Measurements from ENCODE around the gene NREP. TPM values are rescaled to one million over a fixed set of nuclear protein-coding genes. Genes with fewer than 3 reads are reported as not detected.

The NREP gene
- total and polyA plus RNA-seq, 10 of the 15 experiments (the other 5 are each of a cell fraction or from before 2014, with no cell fraction given), result 20.6 to 117 (median 32.2) TPM

- TF ChIP-seq JUNB (IDR thresholded peaks at IDR 0.05), result no peak
- no peak for TF ChIP-seq SUZ12 (IDR thresholded peaks at IDR 0.05; ENCODE audit: unreplicated experiment)
These were observed 35.6 kb upstream of the NREP start (continued) for GRCh38 chr5:111792471-111793058.

GRCh38 chr5:111790295-111790694 is 33.3 kb upstream of the NREP start:
- no peak for FAIRE-seq
- RAD21 ChIA-PET (ENCODE audit: unreplicated experiment), result interaction anchor here (0.9 kb wide), 1 partner anchor 39 kb away, joined by 4 read pairs; no protein-coding TSS in a partner anchor
- TF ChIP-seq SP1 (IDR thresholded peaks at IDR 0.05; ENCODE audit: low read depth, low read length) (no peak), TCF12 (IDR thresholded peaks at IDR 0.05; ENCODE audit: low read depth, low read length) (no peak), ELK1 (IDR thresholded peaks at IDR 0.05; ENCODE audit: low read depth, low read length) (no peak), EZH2 (IDR thresholded peaks at IDR 0.05; ENCODE audit: borderline replicate concordance, control insufficient read depth, low read depth, low read length) (no peak), ZNF384 (IDR thresholded peaks at IDR 0.05; ENCODE audit: borderline replicate concordance, low read depth, low read length) (no peak), MLLT1 (IDR thresholded peaks at IDR 0.05) (no peak), CTCF (IDR thresholded peaks at IDR 0.05 in 2 of 3, conservative IDR thresholded peaks at IDR 0.05 in 1 of 3; ENCODE audit: control insufficient read depth in 2 of 3, extremely low read depth in 1 of 3, insufficient read depth in 1 of 3, low read depth in 3 of 3, low read length in 3 of 3) (no peak), PAX5 (IDR thresholded peaks at IDR 0.05; ENCODE audit: borderline replicate concordance, low read depth, low read length) (no peak), POLR2AphosphoS5 (IDR thresholded peaks at IDR 0.05; ENCODE audit: low read length) (no peak), FOS (IDR thresholded peaks at IDR 0.05; ENCODE audit: borderline replicate concordance, extremely low read depth, insufficient read length) (no peak), ZNF687 (IDR thresholded peaks at IDR 0.05) (no peak), PAX8 (IDR thresholded peaks at IDR 0.05) (no peak)

More at GRCh38 chr5:111790295-111790694, 33.3 kb upstream of the NREP start:
- ATAC-seq, result no peak
- no peak for DNase-seq (ENCODE audit: low read depth, low spot score)
- no peak overlapping the region for H3K4me2 ChIP-seq (ENCODE audit: control insufficient read depth, insufficient read depth)
- H3K9ac ChIP-seq (ENCODE audit: control insufficient read depth, insufficient read depth, low read length), result no peak overlapping the region
- H3K4me1 ChIP-seq (ENCODE audit: control insufficient read depth, insufficient read depth, low read length), result no peaks in the 10 kb centered on the region
- ChIA-PET POLR2A (no interaction called here), SMC1A (ENCODE audit: uncharacterized antibody, unreplicated experiment) (interaction anchor here (1.9 kb wide), 1 partner anchor 30 kb away, joined by 7 read pairs; no protein-coding TSS in a partner anchor), CTCF (no interaction called here)
- WGBS (ENCODE audit: insufficient coverage, insufficient replicate concordance, low lambda C conversion rate, missing lambda C conversion rate), result 57% methylated on average over 1 of the region's 1 CpG
- H3K27me3 ChIP-seq (replicated peaks in 1 of 2; ENCODE audit: control insufficient read depth in 2 of 2, insufficient read depth in 2 of 2, low read length in 1 of 2), result no peaks in the 10 kb centered on the region
- no peak overlapping the region for H3K4me3 ChIP-seq
- intact Hi-C loops (cut with micrococcal nuclease; ENCODE audit: unreplicated experiment) (no loop called here), in situ Hi-C loops (cut with MboI) (no loop called here)
- H2AFZ ChIP-seq (ENCODE audit: control insufficient read depth, low read depth, low read length), result no peak overlapping the region
- no peaks in the 10 kb centered on the region for H3K36me3 ChIP-seq (ENCODE audit: control insufficient read depth in 2 of 2, insufficient read depth in 2 of 2, low read length in 1 of 2)
- no TSS peak for BruUV-seq (replicated peaks)
- H4K20me1 ChIP-seq (ENCODE audit: control insufficient read depth, insufficient read depth), result no peaks in the 10 kb centered on the region
- no peaks in the 10 kb centered on the region for H3K9me3 ChIP-seq (replicated peaks; ENCODE audit: control insufficient read depth, insufficient read depth, low read length)
- no peak overlapping the region for H3K27ac ChIP-seq (ENCODE audit: control insufficient read depth, insufficient read depth)
- H3K79me2 ChIP-seq (ENCODE audit: control insufficient read depth, insufficient read depth, low read length), result no peaks in the 10 kb centered on the region

Data from GM12878 (cell line).